ENCODE data around the gene QSOX2.
"Not testable (repeated sequence)": the region's sequence is repeated elsewhere in the genome, so short reads cannot be mapped to it uniquely, and the experiment has no call there.

- TF ChIP-seq CTCF (IDR thresholded peaks at IDR 0.05 in 2 of 3, conservative IDR thresholded peaks at IDR 0.05 in 1 of 3; ENCODE audit: borderline replicate concordance in 1 of 3, insufficient read depth in 1 of 3, low read depth in 2 of 3, low read length in 2 of 3); POLR2AphosphoS5 (IDR thresholded peaks at IDR 0.05; ENCODE audit: low read depth, low read length); JUND (IDR thresholded peaks at IDR 0.05); POLR2A (IDR thresholded peaks at IDR 0.05; ENCODE audit: borderline replicate concordance, extremely low read depth, insufficient read depth, insufficient read length); MAX (IDR thresholded peaks at IDR 0.05); EZH2 (IDR thresholded peaks at IDR 0.05); SIN3A (IDR thresholded peaks at IDR 0.05; ENCODE audit: low read depth); EZH2phosphoT487 (IDR thresholded peaks at IDR 0.05; ENCODE audit: borderline replicate concordance); TCF7L2 (IDR thresholded peaks at IDR 0.05; ENCODE audit: borderline replicate concordance, extremely low read depth, insufficient read depth, insufficient read length); RAD21 (IDR thresholded peaks at IDR 0.05; ENCODE audit: low read depth); CEBPB (IDR thresholded peaks at IDR 0.05; ENCODE audit: low read depth): not testable (repeated sequence)
These were observed 8.9 kb downstream of the QSOX2 start for GRCh38 chr9:136236471-136237410.
